Endothelial cell of umbilical vein (primary cell): ENCODE measurements around the gene MAT1A.

Experiments
- CTCF ChIP-seq, 2 donors: IDR thresholded peaks; 1 replicate in 1 of 2; 2 replicates in 1 of 2; pipeline ENCODE4 v1.5.1; 2011; ENCODE audit warnings: low read length in 2 of 2, mild to moderate bottlenecking in 2 of 2, moderate library complexity in 2 of 2, control low read depth in 1 of 2, inconsistent platforms in 1 of 2, low read depth in 1 of 2; ENCODE audit not compliant: insufficient read depth in 1 of 2; ENCODE audit errors: extremely low read depth in 1 of 2
- EZH2 ChIP-seq: IDR thresholded peaks from 2 replicates; pipeline ENCODE4 v1.6.1; 2012; ENCODE audit warnings: borderline replicate concordance, low read depth, mild to moderate bottlenecking, moderate library complexity, low read length, inconsistent platforms; ENCODE audit not compliant: severe bottlenecking
- POLR2A ChIP-seq: IDR thresholded peaks from 2 replicates; pipeline ENCODE4 v1.6.1; 2012; ENCODE audit warnings: low read depth, mild to moderate bottlenecking, control low read depth, low read length
- POLR2AphosphoS5 ChIP-seq: IDR thresholded peaks from 2 replicates; pipeline ENCODE4 v1.6.1; 2012; ENCODE audit warnings: low read depth, mild to moderate bottlenecking, control low read depth, low read length, moderate library complexity; ENCODE audit not compliant: insufficient read depth

DNA sequence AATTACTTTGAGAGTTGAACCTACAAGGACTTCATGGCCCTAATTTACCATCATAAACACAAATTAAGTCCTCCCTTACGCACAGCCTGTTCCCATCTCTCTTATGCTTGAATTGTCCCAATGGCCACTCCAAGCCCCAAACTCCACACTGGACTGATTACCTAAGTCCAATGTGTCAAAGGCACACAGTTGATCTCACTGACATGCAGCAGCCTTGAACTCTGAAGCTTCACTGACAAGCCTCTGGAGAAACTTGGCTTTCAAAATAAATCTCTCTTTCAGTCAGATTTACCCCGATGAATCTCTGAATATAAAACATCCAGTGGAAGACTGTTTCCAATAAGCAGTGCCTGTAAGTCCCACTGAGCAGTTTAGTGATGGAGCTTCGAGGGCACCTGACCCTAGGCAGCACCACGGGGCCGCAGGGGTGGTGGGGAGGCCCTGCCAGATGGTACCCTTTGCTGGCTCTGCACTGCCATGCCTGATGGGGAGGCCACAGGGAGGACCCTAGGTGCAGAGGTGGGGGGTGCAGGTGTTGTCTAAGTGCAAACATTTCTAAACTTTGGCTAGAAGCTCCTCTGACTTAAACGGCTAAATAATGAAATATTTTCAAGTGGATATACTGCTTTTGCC lies 3.3 kb upstream of the MAT1A start:
- TF ChIP-seq POLR2A (no peak), EZH2 (no peak), POLR2AphosphoS5 (no peak), CTCF (IDR thresholded peaks at IDR 0.05; ENCODE audit: extremely low read depth in 1 of 2, insufficient read depth in 1 of 2, low read depth in 1 of 2, low read length in 2 of 2) (no peak)
